ENCODE results near the gene CIDEC.
"Not testable (repeated sequence)": the region's sequence is repeated elsewhere in the genome, so short reads cannot be mapped to it uniquely, and the experiment has no call there.

The CIDEC gene

GRCh38 chr3:9855594-9855993 lies 24.5 kb downstream of the CIDEC start:
- no peaks in the 10 kb centered on the region for H3K4me1 ChIP-seq (ENCODE audit: control insufficient read depth, insufficient read depth, low read length)
- TF ChIP-seq PRDM10 (tag by site-specific recombination; IDR thresholded peaks at IDR 0.05) (peak; percentile 55), ZNF394 (tag by site-specific recombination; IDR thresholded peaks at IDR 0.05; ENCODE audit: borderline replicate concordance) (no peak)
- no peaks in the 10 kb centered on the region for H3K9me3 ChIP-seq (ENCODE audit: control insufficient read depth, insufficient read depth, low read depth, low read length)
- no peak overlapping the region for H3K27ac ChIP-seq (ENCODE audit: extremely low read depth, low read depth, low read length)
- POLR2A ChIA-PET: no interaction called here
- H3K4me3 ChIP-seq (ENCODE audit: low read depth, low read length): no peak overlapping the region
- no peaks in the 10 kb centered on the region for H3K36me3 ChIP-seq (ENCODE audit: control insufficient read depth in 2 of 2, insufficient read depth in 1 of 2, low read length in 2 of 2)
- CTCF ChIA-PET: no interaction called here

GRCh38 chr3:9854291-9854940 lies 25.6 kb downstream of the CIDEC start:
- H3K27ac ChIP-seq (ENCODE audit: extremely low read depth, low read depth, low read length); POLR2A ChIA-PET; H3K36me3 ChIP-seq (ENCODE audit: control insufficient read depth in 2 of 2, insufficient read depth in 1 of 2, low read length in 2 of 2); H3K4me1 ChIP-seq (ENCODE audit: control insufficient read depth, insufficient read depth, low read length); H3K9me3 ChIP-seq (ENCODE audit: control insufficient read depth, insufficient read depth, low read depth, low read length); H3K4me3 ChIP-seq (ENCODE audit: low read depth, low read length): not testable (repeated sequence)
- TF ChIP-seq KLF17 (tag by site-specific recombination; IDR thresholded peaks at IDR 0.05) (0 out of 2 replicates have a peak, but pooled peaks have one; percentile 49), WT1 (tag by site-specific recombination; IDR thresholded peaks at IDR 0.05) (peak; percentile 80), SCRT2 (tag by site-specific recombination; IDR thresholded peaks at IDR 0.05) (0 out of 2 replicates have a peak, but pooled peaks have one; percentile 13), KLF1 (tag by site-specific recombination; IDR thresholded peaks at IDR 0.05) (0 out of 2 replicates have a peak, but pooled peaks have one; percentile 24)
- CTCF ChIA-PET: interaction anchor here (0.7 to 1.2 kb wide), 2 partner anchors 59 to 92 kb away, joined by 3 to 4 read pairs; no protein-coding TSS in a partner anchor

- TF ChIP-seq ELK4 (IDR thresholded peaks at IDR 0.05; ENCODE audit: borderline replicate concordance, low read depth, low read length): no peak
- TF ChIP-seq, protein P1, sequence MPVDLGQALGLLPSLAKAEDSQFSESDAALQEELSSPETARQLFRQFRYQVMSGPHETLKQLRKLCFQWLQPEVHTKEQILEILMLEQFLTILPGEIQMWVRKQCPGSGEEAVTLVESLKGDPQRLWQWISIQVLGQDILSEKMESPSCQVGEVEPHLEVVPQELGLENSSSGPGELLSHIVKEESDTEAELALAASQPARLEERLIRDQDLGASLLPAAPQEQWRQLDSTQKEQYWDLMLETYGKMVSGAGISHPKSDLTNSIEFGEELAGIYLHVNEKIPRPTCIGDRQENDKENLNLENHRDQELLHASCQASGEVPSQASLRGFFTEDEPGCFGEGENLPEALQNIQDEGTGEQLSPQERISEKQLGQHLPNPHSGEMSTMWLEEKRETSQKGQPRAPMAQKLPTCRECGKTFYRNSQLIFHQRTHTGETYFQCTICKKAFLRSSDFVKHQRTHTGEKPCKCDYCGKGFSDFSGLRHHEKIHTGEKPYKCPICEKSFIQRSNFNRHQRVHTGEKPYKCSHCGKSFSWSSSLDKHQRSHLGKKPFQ (tag by site-specific recombination; IDR thresholded peaks at IDR 0.05): no peak
- TF ChIP-seq ZNF292 (tag by site-specific recombination; IDR thresholded peaks at IDR 0.05; ENCODE audit: borderline replicate concordance, low read depth): no peak
- TF ChIP-seq ZNF121 (tag by site-specific recombination; IDR thresholded peaks at IDR 0.05): no peak
- no peak for TF ChIP-seq ZNF174 (tag by site-specific recombination; IDR thresholded peaks at IDR 0.05)
- no peaks in the 10 kb centered on the region for H3K9me3 ChIP-seq (ENCODE audit: control insufficient read depth, insufficient read depth, low read depth, low read length)
- CTCF ChIA-PET: no interaction called here
Measured at GRCh38 chr3:9852528-9852927, 27.5 kb downstream of the CIDEC start.

GRCh38 chr3:9851926-9852325 lies 28.1 kb downstream of the CIDEC start:
- H3K36me3 ChIP-seq (ENCODE audit: control insufficient read depth in 2 of 2, insufficient read depth in 1 of 2, low read length in 2 of 2); H3K9me3 ChIP-seq (ENCODE audit: control insufficient read depth, insufficient read depth, low read depth, low read length); H3K27ac ChIP-seq (ENCODE audit: extremely low read depth, low read depth, low read length); H3K4me3 ChIP-seq (ENCODE audit: low read depth, low read length); H3K4me1 ChIP-seq (ENCODE audit: control insufficient read depth, insufficient read depth, low read length); POLR2A ChIA-PET: not testable (repeated sequence)
- CTCF ChIA-PET: interaction anchor here (0.6 kb wide), 2 partner anchors 392 to 870 kb away, joined by 3 to 4 read pairs; no protein-coding TSS in a partner anchor

More at GRCh38 chr3:9852528-9852927, 27.5 kb downstream of the CIDEC start:
- H3K4me1 ChIP-seq (ENCODE audit: control insufficient read depth, insufficient read depth, low read length): no peaks in the 10 kb centered on the region
- no peak overlapping the region for H3K4me3 ChIP-seq (ENCODE audit: low read depth, low read length)
- POLR2A ChIA-PET: no interaction called here
- no peaks in the 10 kb centered on the region for H3K36me3 ChIP-seq (ENCODE audit: control insufficient read depth in 2 of 2, insufficient read depth in 1 of 2, low read length in 2 of 2)
- no peak overlapping the region for H3K27ac ChIP-seq (ENCODE audit: extremely low read depth, low read depth, low read length)

- POLR2A ChIA-PET; H3K27ac ChIP-seq (ENCODE audit: extremely low read depth, low read depth, low read length); H3K4me3 ChIP-seq (ENCODE audit: low read depth, low read length); H3K36me3 ChIP-seq (ENCODE audit: control insufficient read depth in 2 of 2, insufficient read depth in 1 of 2, low read length in 2 of 2); H3K9me3 ChIP-seq (ENCODE audit: control insufficient read depth, insufficient read depth, low read depth, low read length); H3K4me1 ChIP-seq (ENCODE audit: control insufficient read depth, insufficient read depth, low read length): not testable (repeated sequence)
- CTCF ChIA-PET: interaction anchor here (0.6 kb wide), 2 partner anchors 391 to 870 kb away, joined by 3 to 4 read pairs; no protein-coding TSS in a partner anchor
Measured at GRCh38 chr3:9851383-9851782, 28.7 kb downstream of the CIDEC start.
